Neural cell (in vitro differentiated cells): Measurements from ENCODE around the gene TRIM66.

Experiments used
- CTCF ChIP-seq: fragments of 450-650 bp; IDR thresholded peaks from 2 replicates; pipeline ENCODE4 v1.5.1; 2014; ENCODE audit warnings: antibody characterized with exemption, mild to moderate bottlenecking, moderate library complexity; ENCODE audit not compliant: poor library complexity, severe bottlenecking
- EZH2 ChIP-seq: fragments of 200-600, 300-800 bp; shearing (Covaris generic), sonication (generic); IDR thresholded peaks from 2 replicates; pipeline ENCODE4 v1.6.1; 2014; ENCODE audit warnings: antibody characterized with exemption, low read length, borderline replicate concordance, mild to moderate bottlenecking; ENCODE audit not compliant: insufficient read depth, poor library complexity, severe bottlenecking
- POLR2AphosphoS5 ChIP-seq: IDR thresholded peaks from 2 replicates; pipeline ENCODE4 v1.6.1; 2012
- RAD21 ChIP-seq: fragments of 450-650 bp; conservative IDR thresholded peaks from 2 replicates; pipeline ENCODE4 v1.6.1; 2014; ENCODE audit warnings: antibody characterized with exemption, mild to moderate bottlenecking, moderate library complexity

- TF ChIP-seq CTCF (no peak), EZH2 (no peak), POLR2AphosphoS5 (no peak), RAD21 (no peak)
These were observed 16.5 kb upstream of the TRIM66 start for GRCh38 chr11:8698917-8699441.
